GM21825 (cell line): ENCODE data around the gene DYNC1H1.

ENCODE experiments used
- ATAC-seq: cut with Tn5 transposase; IDR thresholded peaks from one replicate; pipeline ENCODE4 v1.9.1; 2021; ENCODE audit warnings: mild to moderate bottlenecking, moderate library complexity; ENCODE audit not compliant: unreplicated experiment

The DYNC1H1 gene

GRCh38 chr14:101939646-101940170 lies 24.7 kb upstream of the DYNC1H1 start:
- ATAC-seq: no peak

GRCh38 chr14:101944451-101944850 lies 19.9 kb upstream of the DYNC1H1 start:
- no peak for ATAC-seq

DNA sequence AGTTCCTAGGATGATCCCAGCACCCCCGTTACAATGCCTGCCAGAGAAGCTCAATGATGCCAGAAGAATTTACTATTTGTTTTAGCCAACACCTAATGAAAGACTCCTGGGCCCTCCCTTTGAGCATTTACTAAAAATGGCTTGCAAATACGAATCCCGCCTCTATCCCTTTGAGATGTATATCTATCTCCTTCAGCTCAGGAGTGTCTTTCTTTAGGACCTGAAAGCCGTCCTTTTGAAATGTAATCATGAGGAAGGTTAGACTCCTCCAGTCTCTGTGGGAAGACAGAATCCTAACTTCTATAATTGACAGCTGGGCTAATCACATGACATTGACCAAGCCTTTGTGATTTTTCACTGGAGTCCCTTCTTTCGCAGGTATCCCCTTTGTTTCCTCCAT lies 19.2 kb upstream of the DYNC1H1 start:
- ATAC-seq: no peak

DNA sequence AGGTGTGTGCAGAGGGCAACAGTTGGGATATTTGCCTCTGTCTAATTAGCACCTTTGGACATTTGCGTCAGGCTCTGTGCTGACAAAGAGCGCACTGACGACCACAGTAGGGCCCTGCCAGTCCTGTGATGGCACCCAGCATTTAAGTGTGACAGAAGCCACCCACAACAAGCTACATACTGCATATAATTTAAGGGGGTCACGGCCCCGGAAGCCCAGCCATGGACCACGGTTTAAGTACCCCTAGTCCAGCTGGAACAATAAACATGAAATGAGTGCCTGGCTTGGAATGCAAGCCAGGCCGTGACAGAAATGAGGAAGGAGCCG lies 16.8 kb upstream of the DYNC1H1 start:
- no peak for ATAC-seq

GRCh38 chr14:101947904-101948665 lies 16.3 kb upstream of the DYNC1H1 start:
- ATAC-seq: peak; percentile 95

DNA sequence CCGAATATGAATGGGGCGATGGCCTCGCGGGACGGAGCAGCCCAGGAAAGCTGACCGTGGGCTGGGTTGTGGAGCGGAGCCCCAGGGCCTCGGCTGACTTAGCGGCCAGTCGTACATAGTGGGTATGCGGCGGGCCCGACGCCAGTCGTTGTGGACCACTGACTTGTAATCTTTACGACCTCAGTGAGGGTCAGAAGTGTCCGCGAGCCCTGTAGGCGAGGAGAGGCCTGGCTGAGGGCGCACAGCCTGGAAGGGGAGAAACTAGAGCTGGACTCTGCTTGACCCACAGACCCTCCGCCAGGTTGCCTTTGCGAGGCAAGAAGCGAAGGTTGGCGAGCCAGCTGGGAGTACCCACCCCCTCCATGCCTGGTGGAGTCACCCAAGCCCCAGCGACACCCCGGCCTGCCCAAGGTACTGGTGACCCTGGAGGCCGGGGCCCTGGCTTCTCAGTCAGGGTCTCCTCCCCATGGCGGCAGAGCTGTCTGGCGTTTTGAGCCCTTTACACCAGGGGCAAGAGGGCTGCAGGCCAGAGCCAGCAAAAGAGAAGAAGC lies 15.6 kb upstream of the DYNC1H1 start:
- no peak for ATAC-seq

GRCh38 chr14:101950100-101950499 lies 14.3 kb upstream of the DYNC1H1 start:
- no peak for ATAC-seq

- ATAC-seq: no peak
Measured at GRCh38 chr14:101950516-101951215, 13.7 kb upstream of the DYNC1H1 start.

- no peak for ATAC-seq
Measured at GRCh38 chr14:101953151-101953550, 11.2 kb upstream of the DYNC1H1 start.

DNA sequence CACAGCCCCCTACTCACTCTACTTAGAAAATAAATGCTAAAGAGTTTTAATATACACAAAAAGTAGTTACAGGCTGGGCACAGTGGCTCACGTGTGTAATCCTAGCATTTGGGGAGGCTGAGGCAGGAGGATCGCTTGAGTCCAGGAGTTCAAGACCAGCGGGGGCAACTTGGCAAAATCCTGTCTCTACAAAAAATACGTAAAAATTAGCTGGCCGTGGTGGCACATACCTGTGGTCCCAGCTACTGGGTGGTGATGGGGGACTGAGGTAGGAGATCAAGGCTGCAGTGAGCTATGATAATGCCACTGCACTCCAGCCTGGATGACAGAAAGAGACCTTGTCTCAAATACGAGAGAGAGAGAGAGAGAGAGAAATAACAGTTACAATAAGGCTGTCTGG lies 9.9 kb upstream of the DYNC1H1 start:
- no peak for ATAC-seq

GRCh38 chr14:101955695-101956161 lies 8.6 kb upstream of the DYNC1H1 start:
- ATAC-seq: no peak

- ATAC-seq: no peak
Measured at GRCh38 chr14:101956179-101956885, 8.0 kb upstream of the DYNC1H1 start.

DNA sequence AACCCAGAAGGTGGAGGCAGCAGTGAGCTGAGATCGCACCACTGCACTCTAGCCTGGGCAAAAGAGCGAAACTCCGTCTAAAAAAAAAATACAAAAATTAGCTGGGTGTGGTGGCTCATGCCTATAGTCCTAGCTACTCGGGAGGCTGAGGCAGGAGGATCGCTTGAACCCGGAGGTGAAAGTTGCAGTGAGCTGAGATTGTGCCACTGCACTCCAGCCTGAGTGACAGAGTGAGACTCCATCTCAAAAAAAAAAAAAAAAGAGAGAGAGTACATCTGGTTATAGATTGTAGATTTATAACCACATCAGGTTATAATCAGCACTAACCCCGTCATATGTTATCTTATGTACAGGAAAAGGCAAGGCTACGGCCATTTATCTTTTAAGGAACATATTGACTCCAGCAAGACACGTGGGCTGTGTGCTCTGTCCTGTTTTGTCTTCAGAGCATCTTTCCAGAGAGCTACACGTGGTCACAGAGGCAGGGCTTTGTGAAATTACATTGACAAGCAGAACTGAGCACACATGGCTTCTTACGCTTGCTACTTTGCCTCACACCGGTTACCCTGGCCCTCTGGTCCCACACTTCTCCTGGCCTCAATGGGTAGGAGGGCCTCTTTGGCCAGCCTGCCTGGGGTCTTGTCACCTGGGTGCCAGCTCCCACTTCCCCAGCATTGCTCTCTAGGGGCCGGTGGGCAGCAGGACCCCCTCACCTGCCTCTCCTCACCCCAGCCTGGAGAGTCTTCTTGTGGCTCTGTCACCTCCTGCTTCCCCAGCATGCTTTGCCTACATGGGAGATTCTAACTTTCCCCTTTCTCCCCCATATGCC lies 6.8 kb upstream of the DYNC1H1 start:
- ATAC-seq: no peak

GRCh38 chr14:101958418-101959180 lies 5.8 kb upstream of the DYNC1H1 start:
- ATAC-seq: no peak

GRCh38 chr14:101959277-101959676 lies 5.1 kb upstream of the DYNC1H1 start:
- no peak for ATAC-seq

DNA sequence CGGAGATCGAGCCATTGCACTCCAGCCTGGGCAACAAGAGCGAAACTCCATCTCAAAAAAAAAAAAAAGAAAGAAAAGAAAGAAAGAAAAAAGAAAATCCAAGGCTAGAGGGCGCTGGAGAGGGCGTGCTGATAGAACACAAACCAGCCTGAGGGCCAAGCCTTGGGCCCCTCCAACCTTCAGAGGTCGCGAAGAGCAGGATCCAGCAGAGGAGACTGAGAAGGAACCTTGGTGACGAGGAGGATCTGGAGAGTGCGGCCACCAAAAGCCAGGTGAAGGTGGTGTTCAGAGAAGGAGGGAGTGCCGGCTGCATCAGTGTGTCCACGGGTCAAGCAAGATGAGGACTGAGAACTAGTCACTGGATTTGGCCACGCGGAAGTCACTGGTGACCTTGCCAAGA lies 4.1 kb upstream of the DYNC1H1 start:
- no peak for ATAC-seq

- ATAC-seq: peak; percentile 28
Measured at GRCh38 chr14:101961011-101961721, 3.2 kb upstream of the DYNC1H1 start.

DNA sequence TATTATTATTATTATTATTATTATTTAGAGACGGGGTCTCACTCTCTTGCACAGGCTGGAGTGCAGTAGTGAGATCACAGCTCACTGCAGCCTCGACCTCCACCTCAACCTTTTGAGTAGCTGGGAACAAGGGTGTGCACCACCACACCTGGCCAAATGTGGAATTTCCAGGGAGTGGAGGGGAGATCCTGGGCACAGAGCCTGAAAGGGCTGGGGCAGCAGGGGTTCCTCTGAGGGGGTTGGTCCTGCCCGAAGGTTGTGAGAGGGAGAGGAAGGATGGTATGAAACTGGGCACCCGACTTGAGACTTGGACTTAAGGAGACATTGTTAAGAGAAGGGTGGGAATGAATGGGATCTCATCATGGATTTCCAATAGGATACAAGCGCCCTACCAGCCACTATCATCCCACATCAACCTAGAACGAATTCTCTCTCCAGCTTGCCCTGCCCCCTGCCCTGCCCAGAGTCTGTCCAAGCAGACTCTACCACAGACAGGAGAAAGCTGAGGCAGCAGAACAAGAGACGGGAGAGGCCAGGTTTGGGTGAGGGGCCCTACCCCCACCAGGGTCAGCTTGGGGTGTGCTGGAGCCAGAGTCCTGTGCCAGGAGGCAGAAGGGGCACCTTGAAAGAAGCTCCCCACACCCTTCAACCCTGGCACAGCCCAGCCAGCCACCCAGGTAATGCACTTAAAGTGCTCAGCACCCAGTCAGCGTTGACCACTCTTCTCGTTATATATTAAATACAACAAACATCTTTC lies 2.4 kb upstream of the DYNC1H1 start:
- no peak for ATAC-seq
